GM21528 (cell line): ENCODE data around the gene ZBTB42.

Source experiments
- ATAC-seq: cut with Tn5 transposase; IDR thresholded peaks from one replicate; pipeline ENCODE4 v1.9.1; 2021; ENCODE audit warnings: mild to moderate bottlenecking, moderate library complexity; ENCODE audit not compliant: unreplicated experiment, low FRiP score

The ZBTB42 gene

GRCh38 chr14:104782086-104782807 lies 18.7 kb upstream of the ZBTB42 start:
- ATAC-seq: no peak

GRCh38 chr14:104782808-104783139 lies 18.1 kb upstream of the ZBTB42 start:
- no peak for ATAC-seq

- no peak for ATAC-seq
Measured at GRCh38 chr14:104783484-104784217, 17.2 kb upstream of the ZBTB42 start.

GRCh38 chr14:104784218-104784568 lies 16.7 kb upstream of the ZBTB42 start:
- ATAC-seq: no peak

- no peak for ATAC-seq
Measured at GRCh38 chr14:104784846-104785707, 15.8 kb upstream of the ZBTB42 start.

- ATAC-seq: no peak
Measured at GRCh38 chr14:104785708-104786080, 15.2 kb upstream of the ZBTB42 start.

- no peak for ATAC-seq
Measured at GRCh38 chr14:104786091-104786586, 14.8 kb upstream of the ZBTB42 start.

- ATAC-seq: no peak
Measured at GRCh38 chr14:104786726-104787675, 13.9 kb upstream of the ZBTB42 start.

- ATAC-seq: no peak
Measured at GRCh38 chr14:104787736-104788135, 13.2 kb upstream of the ZBTB42 start.

- ATAC-seq: no peak
Measured at GRCh38 chr14:104788161-104788818, 12.6 kb upstream of the ZBTB42 start.

GRCh38 chr14:104788873-104789663 lies 11.8 kb upstream of the ZBTB42 start:
- ATAC-seq: no peak

- ATAC-seq: no peak
Measured at GRCh38 chr14:104789752-104790743, 10.9 kb upstream of the ZBTB42 start.

- ATAC-seq: no peak
Measured at GRCh38 chr14:104791425-104791824, 9.5 kb upstream of the ZBTB42 start.

GRCh38 chr14:104792101-104792884 lies 8.6 kb upstream of the ZBTB42 start:
- ATAC-seq: no peak

- ATAC-seq: no peak
Measured at GRCh38 chr14:104792945-104793702, 7.8 kb upstream of the ZBTB42 start.

- no peak for ATAC-seq
Measured at GRCh38 chr14:104793703-104793959, 7.3 kb upstream of the ZBTB42 start.
